WERI-Rb-1 (cell line): ENCODE data around the gene SNX19.

ENCODE experiments used
- DNase-seq: peaks from one replicate; pipeline ENCODE4 v3.0.0-alpha.2; 2020
- H3K27ac ChIP-seq: fragments of 250-450 bp; sonication (Bioruptor Pico); 2 replicates; pipeline ENCODE4 v1.5.1; 2020; ENCODE audit warnings: mild to moderate bottlenecking, moderate library complexity
- H3K27me3 ChIP-seq: fragments of 250-450 bp; sonication (Bioruptor Pico); 2 replicates; pipeline ENCODE4 v1.5.1; 2021; ENCODE audit warnings: mild to moderate bottlenecking, low read depth, moderate library complexity; ENCODE audit not compliant: insufficient read depth, severe bottlenecking
- H3K36me3 ChIP-seq: fragments of 250-450 bp; sonication (Bioruptor Pico); 2 replicates; pipeline ENCODE4 v1.5.1; 2020; ENCODE audit warnings: mild to moderate bottlenecking, moderate library complexity
- H3K4me3 ChIP-seq: 2 replicates; pipeline ENCODE4 v1.5.1; 2011; ENCODE audit warnings: low read depth, mild to moderate bottlenecking, control low read depth, low read length
- H3K9me3 ChIP-seq: fragments of 250-450 bp; sonication (Bioruptor Pico); 2 replicates; pipeline ENCODE4 v1.5.1; 2021; ENCODE audit warnings: mild to moderate bottlenecking, moderate library complexity; ENCODE audit not compliant: severe bottlenecking
- CTCF ChIP-seq: IDR thresholded peaks from 2 replicates; pipeline ENCODE4 v1.5.1; 2011; ENCODE audit warnings: low read depth, mild to moderate bottlenecking, control low read depth, inconsistent platforms, low read length

SNX19 gene

DNA sequence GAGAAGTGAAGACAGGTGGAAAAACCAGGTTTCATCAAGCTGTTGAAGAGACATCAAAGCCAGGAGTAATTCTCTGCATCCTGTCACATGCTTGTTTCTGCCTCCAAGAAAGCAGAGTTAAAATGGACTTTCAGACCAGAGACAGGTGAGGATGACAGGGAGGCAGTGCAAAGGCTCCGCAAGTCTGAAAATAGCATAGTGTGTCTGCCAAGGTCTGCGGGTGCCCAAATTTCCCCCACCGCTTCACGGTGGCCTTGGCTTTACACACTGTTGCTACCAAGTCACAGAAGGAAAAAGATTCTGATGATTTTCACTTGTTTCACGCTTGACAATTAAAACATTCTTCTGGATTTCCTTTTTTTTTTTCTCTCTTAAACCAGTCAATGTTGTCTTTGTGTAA, 44.2 kb downstream of the SNX19 start:
- no peak overlapping the region for H3K27ac ChIP-seq
- no peaks in the 10 kb centered on the region for H3K27me3 ChIP-seq
- H3K4me3 ChIP-seq = no peak overlapping the region
- no peaks in the 10 kb centered on the region for H3K9me3 ChIP-seq
- H3K36me3 ChIP-seq = peaks cover 26% of the 10 kb centered on the region
- DNase-seq = no peak
- no peak for TF ChIP-seq CTCF

DNA sequence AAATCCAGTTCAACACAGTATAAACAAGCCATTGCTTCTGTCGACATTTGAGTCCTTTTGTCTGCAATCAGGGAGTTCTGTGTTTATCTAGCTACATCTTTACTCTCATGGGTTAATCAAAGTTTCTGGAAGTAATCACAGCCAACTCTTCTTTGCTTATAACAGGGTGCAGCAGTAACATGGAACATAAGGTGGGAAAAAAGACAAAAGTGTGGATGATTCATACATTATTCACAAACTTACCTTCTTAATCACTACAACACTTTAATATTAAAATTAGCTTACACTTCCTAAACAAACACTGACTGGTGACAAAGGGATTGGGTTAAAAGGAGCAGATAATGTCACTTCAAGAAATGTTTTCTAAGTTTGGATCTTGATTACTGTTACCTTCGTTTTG, 44.7 kb downstream of the SNX19 start:
- TF ChIP-seq CTCF = no peak
- Histone ChIP-seq H3K4me3 (no peak overlapping the region), H3K36me3 (peaks cover 22% of the 10 kb centered on the region), H3K27ac (no peak overlapping the region), H3K27me3 (no peaks in the 10 kb centered on the region), H3K9me3 (no peaks in the 10 kb centered on the region)
- DNase-seq = no peak

- Histone ChIP-seq H3K9me3 (no peaks in the 10 kb centered on the region), H3K36me3 (no peaks in the 10 kb centered on the region; the same call in 1 of the 2 replicates), H3K27ac (no peak overlapping the region), H3K27me3 (no peaks in the 10 kb centered on the region), H3K4me3 (no peak overlapping the region)
- DNase-seq = no peak
- TF ChIP-seq CTCF = no peak
Measured at GRCh38 chr11:130868721-130869390, 47.4 kb downstream of the SNX19 start.

- H3K27me3 ChIP-seq = no peaks in the 10 kb centered on the region
- no peaks in the 10 kb centered on the region for H3K9me3 ChIP-seq
- DNase-seq = no peak
- no peak overlapping the region for H3K27ac ChIP-seq
- H3K4me3 ChIP-seq = no peak overlapping the region
- TF ChIP-seq CTCF = no peak
- no peaks in the 10 kb centered on the region; the same call in 1 of the 2 replicates for H3K36me3 ChIP-seq
Measured at GRCh38 chr11:130868086-130868710, 48.1 kb downstream of the SNX19 start.

- DNase-seq = no peak
- Histone ChIP-seq H3K27ac (no peak overlapping the region), H3K27me3 (no peaks in the 10 kb centered on the region), H3K4me3 (no peak overlapping the region), H3K36me3 (no peaks in the 10 kb centered on the region; the same call in 1 of the 2 replicates), H3K9me3 (no peaks in the 10 kb centered on the region)
- TF ChIP-seq CTCF = no peak
Measured at GRCh38 chr11:130866831-130867230, 49.4 kb downstream of the SNX19 start.

- no peaks in the 10 kb centered on the region for H3K9me3 ChIP-seq
- no peak overlapping the region for H3K4me3 ChIP-seq
- no peak for TF ChIP-seq CTCF
Measured at GRCh38 chr11:130865774-130866114, 50.5 kb downstream of the SNX19 start.

More at GRCh38 chr11:130865774-130866114, 50.5 kb downstream of the SNX19 start:
- no peaks in the 10 kb centered on the region for H3K36me3 ChIP-seq
- no peaks in the 10 kb centered on the region for H3K27me3 ChIP-seq
- DNase-seq = no peak
- no peak overlapping the region for H3K27ac ChIP-seq
